HG03575 (cell line): ENCODE data around the gene ITGAV.
A peak's percentile ranks its signal among the peaks of the same experiment; 100 is the strongest.

ENCODE experiments used
- ATAC-seq: cut with Tn5 transposase; IDR thresholded peaks from one replicate; pipeline ENCODE4 v1.9.1; 2021; ENCODE audit not compliant: unreplicated experiment, insufficient number of reproducible peaks, low FRiP score; ENCODE audit errors: extremely low read depth

ITGAV gene

DNA sequence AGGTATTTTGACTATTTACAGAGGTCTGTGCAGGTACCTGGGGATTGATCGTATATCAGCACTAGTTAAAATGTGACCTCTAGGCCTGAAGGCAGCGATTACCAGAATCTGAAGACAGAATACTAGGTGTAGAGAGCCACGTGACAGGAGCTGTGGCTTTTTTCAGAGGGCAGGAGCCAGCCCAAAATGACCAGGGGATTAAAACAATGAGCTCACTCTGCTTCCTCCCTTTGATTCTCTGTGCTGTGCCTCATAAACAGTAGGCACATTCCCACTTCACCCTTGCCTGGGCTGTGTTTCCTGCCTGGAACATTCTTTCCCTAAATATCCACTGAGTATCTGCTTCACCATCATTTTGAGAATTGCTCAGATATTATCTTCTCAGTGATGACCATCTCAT lies 15.2 kb downstream of the ITGAV start:
- no peak for ATAC-seq

DNA sequence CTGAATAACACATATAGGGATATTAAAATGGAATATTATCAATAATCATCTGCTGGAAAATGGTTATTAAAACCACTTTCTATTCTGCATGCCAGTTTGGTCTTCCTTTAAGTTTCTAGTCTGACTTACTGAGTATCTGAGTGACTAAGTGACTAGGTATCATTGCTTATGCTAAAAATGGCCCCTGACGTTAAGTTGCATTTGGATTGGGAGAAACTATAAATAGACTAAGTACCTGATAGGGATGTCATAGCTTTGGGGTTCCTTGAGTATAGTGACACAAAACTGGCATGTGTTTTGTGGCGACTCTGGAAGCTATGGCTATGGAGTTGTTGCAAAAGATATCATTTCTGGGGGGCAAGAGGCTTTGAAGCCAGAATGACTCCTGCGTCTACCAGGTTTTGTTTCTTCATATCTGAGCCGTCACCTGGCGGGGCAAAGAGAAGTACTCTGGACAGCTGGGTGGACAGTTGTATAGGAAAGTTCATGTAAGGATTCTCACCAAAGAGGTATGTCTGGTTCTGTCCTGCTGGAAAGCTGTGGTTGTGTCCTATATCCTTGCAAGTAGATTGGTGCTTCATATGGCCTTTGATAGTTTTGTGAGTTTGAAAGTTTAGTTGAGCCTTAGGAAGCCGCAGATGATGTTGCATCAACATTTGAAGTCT lies 17.9 kb downstream of the ITGAV start:
- no peak for ATAC-seq

DNA sequence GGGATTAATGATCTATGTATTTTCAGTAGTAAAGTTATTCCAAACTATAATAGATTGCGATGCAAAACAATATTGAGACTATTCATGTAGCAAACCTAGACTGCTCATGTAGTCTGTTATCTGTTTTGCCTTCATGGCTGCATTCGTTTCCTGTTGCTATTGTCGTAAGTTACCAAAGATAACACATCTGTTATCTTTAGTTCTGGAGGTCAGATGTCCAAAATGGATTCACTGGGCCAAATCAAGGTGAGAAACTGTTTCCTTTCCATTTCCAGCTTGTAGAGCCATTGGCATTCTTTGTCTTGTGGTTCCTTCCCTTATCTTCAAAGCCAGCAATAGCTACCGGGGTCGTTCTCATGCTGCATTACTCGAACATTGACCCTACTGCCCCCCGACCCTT lies 20.9 kb downstream of the ITGAV start:
- no peak for ATAC-seq

DNA sequence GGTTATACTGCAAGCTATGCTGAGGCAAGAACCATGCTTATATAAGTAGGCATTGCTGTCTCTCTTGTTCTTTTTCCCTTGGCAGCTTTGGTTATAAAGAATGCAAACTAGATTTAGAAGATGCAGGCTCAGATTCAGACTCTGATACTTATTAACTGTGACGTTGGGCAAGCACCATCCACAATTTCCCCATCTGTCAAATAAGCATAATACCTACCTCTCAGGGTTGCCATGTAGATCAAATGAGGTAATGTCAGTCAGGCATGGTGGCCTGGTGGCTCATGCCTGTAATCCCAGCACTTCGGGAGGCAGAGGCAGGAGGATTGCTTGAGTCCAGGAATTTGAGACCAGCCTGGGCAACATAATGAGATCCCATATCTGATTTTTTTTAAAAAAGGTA lies 21.7 kb downstream of the ITGAV start:
- no peak for ATAC-seq

DNA sequence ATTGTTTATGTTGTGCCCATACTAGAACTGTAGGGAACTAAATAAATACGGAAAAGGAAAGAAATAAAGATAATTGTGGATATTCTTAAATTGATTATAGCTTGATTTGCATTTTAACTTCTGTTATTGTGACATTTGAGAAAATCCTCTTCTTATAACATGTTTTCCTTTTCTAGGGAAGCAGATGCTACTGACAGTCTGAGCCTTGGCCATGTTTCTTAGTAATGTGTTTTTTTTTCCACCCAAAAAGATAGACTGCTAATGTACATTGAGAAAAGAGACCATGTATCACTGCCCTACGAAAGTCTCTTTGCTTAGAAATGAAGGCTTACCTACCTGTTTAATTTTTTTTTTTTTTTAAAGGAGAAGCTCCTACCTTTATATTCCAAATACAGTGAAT lies 22.2 kb downstream of the ITGAV start:
- ATAC-seq = no peak

DNA sequence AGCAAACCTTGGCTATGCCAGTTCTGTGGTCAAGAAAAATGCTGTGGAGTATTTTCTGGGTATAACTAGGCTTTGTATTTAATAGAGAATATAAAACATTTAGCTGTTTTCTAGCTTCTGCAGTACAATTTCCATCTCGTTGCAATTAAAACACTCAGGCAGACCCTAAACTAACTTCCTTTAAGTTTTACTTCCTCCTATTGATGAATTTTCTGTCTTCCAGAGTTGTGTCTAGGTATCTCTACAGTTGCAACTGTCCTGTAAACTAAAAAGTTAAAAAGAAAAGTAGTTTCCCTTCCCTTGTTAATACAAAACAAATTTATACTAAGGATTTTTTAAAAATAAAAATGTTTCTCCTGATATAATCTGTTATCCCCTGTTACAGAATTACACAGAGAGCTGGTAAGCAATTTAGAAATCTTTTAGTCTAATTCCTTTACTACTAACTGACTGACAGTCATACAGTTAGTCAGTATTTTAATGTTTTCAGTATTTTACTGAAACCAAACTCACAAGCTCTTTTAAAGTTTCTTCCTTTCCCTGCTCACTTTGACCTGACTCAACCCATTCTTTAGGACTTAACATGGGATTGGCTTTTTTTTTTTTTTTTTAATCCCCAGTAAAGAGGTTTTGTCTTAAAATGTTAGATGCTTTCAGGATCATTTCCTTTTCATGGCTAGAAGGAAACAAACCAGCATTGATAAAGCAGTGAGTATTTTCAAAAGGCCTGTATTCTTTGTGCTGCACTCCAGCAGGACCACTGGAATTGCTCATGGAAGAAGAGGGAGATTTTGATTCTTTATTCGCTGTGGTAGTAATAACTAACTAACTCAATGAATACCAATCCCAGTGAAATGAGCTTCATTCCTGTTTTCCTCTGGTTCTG lies 22.9 kb downstream of the ITGAV start:
- ATAC-seq = no peak

DNA sequence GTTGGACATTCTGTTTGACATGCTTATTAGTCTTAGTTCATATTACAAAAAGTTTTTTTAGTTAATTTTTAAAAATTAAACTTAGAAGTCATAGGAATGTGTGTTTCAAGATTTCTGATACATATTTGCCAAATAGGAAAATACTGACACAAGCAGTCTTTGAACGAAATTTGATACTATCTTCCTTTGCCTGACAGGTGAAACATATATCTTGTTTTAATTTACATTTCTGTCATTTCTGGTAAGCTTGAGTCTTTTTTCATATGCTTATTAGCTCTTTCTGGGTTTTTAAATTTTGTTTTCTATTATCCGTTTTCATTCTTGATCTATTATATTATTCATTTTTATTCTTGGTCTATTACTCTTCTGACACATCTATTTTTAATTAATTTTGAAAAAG lies 24.5 kb downstream of the ITGAV start:
- ATAC-seq = no peak

DNA sequence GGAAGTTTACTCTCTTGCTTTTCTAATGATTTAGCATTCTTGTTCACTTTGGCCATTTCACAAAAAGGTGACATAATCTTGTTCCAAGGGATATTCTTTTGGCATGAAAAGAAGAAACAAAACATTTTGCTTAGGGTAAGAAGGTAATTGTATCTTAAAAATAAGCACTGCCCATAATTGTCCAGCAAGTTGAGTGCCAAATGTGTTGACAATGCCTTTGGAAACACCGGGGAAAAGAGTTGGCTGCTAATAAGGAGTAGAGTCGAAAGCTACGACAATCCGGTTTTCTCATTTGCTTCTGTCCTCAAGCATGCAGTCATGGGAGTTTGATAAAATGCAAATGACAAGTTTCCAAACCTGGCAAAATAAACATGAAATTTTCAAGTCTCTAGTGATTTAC lies 27.3 kb downstream of the ITGAV start:
- no peak for ATAC-seq

DNA sequence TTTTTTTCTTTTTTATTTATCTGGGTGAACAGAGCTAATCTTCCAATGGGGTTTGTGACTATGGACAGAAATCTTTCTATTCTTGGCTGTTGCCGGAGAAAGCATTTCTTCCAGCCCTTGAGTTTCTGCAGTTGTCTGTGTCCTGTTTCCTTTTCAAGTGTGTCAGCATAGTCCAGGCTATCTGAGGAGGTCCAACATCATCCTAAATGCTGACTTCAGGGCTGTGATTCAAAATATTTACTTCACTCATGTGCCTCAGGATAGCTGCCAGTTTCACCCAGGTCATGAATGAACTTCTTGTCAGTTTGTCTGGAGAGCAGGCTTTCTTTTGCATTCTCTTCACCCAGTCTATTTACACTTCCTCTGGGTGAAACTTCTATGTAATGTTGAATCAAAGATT lies 27.9 kb downstream of the ITGAV start:
- no peak for ATAC-seq

DNA sequence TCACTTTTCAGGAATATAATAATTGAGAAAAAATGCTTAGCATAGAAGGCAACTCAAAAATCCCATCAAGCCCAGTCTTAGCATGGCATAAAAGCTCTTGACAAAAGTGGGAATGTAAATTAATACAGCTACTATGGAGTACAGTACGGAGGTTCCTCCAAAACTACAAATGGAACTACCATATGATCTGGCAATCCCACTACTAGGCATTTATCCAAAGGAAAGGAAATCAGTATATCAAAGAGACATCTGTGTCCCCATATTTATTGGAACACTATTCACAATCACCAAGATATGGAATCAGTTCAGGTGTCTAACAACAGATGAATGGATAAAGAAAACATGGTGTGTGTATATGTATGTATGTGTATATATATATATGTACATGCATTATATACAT lies 28.8 kb downstream of the ITGAV start:
- no peak for ATAC-seq

DNA sequence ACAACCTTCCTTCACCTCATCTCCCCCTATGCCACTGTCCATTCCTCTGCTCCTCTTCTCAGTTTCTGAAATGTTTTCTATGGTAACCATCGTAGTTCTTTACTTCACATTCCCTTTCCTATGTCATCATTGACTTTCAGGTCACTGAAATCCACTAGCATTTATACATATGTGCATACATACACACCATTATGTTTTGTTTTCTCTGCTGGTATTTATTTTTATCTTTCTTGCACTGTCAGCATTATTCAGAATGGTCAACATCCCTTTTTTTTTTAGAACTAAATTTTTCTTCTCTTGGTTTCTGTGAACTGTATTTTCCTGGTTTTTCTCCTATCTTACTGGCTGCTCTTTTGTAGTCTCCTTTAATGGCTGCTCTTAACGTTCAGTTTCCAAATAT lies 33.2 kb downstream of the ITGAV start:
- no peak for ATAC-seq

DNA sequence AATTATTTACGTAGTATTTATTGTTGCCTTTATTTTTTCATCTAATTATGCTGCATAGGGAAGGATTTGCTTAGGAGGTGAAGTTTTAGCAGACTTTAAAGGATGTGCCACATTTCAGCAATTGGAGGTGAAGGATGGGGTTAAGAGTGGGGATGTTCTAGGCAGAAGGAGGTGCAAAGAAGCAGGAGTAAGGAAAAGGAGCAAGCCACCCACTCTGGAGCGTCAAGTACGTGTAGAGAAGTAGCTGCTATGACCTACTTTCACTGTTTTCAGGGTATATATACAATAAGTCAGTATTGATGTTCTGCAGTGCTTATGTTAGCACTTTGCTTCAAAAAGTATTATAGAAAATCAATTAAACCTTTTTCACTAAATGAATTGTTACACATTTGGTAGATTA lies 34.4 kb downstream of the ITGAV start:
- no peak for ATAC-seq

DNA sequence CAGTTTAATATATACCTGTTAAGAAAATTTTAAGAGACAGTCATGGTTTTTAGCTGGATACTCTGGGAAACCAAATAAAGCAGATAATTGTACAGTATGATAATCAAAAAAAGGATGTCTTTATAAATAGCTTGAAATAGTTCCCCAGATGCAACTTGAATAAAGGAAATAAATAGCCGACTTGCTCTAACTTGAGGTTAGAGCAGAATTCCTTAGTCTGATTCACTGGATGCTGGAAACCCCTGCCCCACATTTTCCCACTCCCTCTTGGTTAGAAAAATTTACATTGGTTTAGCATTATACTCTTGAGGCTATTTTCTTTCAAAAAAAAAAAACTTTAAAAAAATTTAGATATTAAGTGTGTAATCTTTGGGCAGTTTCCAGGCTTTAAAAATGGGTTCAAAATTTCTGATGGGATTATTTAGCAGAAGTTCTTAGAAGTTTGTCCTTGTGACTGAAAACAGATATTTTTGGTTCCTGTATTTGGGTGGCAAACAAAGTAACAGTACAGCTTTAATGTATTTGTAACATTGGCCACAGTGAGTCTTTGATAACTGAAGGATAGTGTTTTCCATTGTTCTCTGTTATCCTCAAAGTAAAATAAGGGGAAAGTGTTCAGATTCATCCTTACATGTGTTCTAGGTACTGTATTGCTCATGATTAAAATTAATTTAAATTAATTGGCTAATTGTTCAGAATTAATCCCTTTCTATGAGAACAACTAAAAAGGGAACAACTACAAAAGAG lies 39.6 kb downstream of the ITGAV start:
- no peak for ATAC-seq

DNA sequence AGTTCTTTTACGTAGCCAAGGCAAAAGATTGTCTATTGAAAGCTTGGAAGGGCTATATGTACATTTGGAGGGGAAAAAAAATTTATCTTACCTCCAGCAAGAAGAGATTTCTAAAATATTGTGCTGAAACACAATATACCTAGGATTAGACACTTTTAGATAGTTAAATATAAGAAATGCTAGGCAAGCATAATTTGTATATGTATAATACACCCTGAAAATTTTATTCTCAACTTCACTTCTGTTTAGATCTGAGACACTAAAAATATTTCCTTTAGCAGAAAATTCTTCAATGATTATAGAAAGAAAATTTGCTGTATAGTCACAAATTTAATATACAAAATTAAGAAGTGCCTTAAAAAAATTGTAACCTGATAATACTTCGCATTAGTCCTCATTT lies 42.6 kb downstream of the ITGAV start:
- no peak for ATAC-seq

DNA sequence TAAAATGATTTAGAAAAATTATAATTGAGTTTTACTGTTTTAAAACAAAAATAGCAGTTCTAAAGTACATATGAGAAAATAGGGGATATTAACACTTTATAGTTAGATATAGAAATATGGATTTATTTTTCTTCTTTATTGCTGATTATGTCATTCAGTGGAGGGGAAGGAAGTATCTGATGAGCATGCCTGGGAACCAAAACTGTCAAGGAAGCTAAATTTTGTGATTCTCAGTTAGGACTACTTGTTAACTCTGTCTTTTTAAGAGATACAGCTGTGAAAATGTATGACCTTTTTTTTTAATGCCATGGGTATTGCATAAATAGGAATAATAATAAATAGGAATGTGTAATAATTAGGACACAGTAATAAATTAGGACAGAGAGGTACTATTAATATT lies 44.8 kb downstream of the ITGAV start:
- ATAC-seq = no peak

DNA sequence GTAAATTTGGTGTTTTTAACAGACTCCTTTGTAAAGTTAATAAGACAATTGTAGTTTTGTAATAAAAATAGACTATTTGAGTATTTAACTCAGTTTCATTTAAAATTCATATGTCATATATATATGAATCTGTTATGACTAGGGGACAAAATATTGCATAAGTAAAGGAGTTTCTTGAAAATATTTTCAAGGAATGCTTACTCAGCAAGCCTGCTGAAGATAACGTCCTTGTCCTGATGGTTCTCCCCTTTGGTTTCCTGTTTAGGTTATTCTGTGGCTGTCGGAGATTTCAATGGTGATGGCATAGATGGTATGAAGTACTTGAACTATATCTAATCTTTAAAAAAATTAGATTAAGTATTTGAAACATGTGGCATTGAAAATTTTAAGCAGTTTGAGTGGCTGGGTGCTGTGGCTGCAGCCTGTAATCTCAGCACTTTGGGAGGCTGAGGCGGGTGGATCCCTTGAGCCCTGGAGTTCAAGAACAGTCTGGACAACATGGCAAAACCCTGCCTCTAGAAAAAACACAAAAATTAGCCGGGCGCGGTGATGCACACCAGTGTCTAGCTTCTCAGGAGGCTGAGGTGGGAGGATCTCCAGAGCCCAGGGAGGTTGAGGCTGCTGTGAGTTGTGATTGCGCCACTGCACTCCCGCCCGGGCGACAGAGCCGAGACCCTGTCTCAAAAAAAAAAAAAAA lies 47.1 kb downstream of the ITGAV start:
- ATAC-seq = no peak

DNA sequence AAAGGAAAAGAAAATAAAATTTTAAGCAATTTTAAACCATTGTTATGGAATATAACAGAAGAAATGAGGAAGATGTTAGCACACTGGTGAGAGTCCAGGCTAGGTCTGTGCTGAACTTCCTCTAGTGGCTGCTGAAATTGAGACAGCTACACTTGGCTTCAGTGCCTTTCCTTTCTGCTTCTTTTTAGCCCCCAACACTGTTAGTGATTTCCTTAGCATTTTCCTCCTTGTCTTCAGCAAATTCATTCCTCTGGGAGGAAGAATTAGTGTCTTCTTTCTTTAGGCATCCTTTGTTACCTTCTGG lies 47.6 kb downstream of the ITGAV start:
- no peak for ATAC-seq

DNA sequence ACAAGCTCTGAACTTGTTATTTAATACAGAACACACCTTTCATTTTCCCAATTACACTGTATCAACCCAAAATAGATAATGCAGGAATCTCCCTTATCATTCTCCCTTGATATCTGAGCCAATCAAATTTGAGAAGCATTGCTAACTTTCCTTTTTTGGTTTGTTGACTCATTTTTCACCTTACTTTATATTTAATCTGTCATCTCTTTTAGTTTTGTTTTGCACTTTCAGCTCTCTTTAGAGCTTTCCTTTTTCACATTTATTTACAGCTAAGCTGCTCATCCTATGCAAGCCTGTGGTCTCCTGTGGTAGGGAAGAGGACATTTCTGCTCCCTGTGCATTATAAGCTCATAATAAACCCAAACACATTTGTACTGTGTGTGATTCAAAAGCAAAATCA lies 50.1 kb downstream of the ITGAV start:
- peak; percentile 64 for ATAC-seq

DNA sequence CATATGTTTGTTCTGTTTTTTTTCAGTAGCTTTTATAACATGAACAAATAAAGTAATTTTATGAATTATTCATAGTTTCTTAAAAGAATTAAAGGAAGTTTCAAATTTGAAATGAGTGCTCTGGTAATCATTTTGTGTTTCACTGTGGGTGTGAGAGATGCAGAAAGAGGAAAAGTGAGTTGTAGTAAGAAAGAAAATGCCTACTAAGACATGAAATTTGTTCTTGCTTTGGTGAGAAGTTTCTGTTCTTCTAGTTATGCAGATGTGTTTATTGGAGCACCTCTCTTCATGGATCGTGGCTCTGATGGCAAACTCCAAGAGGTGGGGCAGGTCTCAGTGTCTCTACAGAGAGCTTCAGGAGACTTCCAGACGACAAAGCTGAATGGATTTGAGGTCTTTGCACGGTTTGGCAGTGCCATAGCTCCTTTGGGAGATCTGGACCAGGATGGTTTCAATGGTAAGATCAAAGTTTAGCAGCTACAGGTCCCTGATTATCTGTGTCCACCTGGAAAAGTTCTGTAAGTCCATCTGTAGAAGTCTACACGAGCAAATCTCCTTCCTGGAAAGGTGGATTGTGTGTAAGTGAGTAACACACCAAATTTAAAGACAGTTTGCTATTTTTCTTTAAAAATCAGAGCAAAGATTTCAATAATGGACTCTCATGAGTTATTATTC lies 51.4 kb downstream of the ITGAV start:
- ATAC-seq = no peak
